Thyroid gland (tissue), 4 donors: ENCODE measurements around the gene CASP3.

ENCODE experiments used
- CTCF ChIP-seq, 6 experiments: fragments of 200-600 bp in 3 of 6; fragments of 450-650 bp in 3 of 6; sonication (generic) in 3 of 6; IDR thresholded peaks; one replicate each; pipeline ENCODE4 v1.5.1; 2016 to 2019; ENCODE audit warnings: antibody characterized with exemption in 6 of 6, mild to moderate bottlenecking in 2 of 6, inconsistent platforms in 1 of 6, moderate library complexity in 1 of 6
- POLR2A ChIP-seq, 2 donors: fragments of 450-650 bp; IDR thresholded peaks; one replicate each; pipeline ENCODE4 v1.6.1; 2017; ENCODE audit warnings: antibody characterized with exemption in 2 of 2, mild to moderate bottlenecking in 2 of 2, moderate library complexity in 1 of 2

GRCh38 chr4:184649971-184650855 lies 966 bp upstream of the CASP3 start:
- no peak for TF ChIP-seq POLR2A (IDR thresholded peaks at IDR 0.05)
- TF ChIP-seq CTCF (IDR thresholded peaks at IDR 0.05) = no peak
